ENCODE measurements around the gene SMIM17. TPM values are rescaled to one million over a fixed set of nuclear protein-coding genes. Genes with fewer than 3 reads are reported as not detected.

Gene SMIM17
- total and polyA plus RNA-seq, 2 experiments from 2014 or later = 0.43 TPM; not detected in 1

DNA sequence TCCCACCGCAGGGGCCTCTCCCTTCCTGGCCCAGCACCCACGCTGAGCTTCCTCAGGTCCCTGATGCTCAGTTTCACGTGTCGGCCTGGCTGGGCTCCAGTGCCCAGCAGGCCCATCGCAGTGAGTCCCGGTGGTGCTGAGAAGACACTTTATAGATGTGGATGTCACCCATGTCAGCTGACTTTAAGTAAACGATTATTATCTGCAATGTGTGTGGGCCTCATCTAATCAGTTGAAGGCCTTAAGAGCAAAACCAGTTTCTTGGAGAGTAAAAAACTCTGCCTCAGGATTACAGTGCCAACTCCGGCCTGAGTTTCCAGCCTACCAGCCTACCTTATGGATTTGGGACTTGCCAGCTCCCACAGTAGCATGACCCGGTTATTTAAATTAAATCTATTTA, 17.3 kb upstream of the SMIM17 start:
- no peaks in the 10 kb centered on the region for H3K4me1 ChIP-seq (ENCODE audit: insufficient read depth)
- in situ Hi-C loops (cut with MboI) = loop anchor here (25.0 kb wide), 1 partner anchor 588 kb away; no protein-coding TSS in a partner anchor
- DNase-seq = no peak
- TF ChIP-seq EZH2phosphoT487 (IDR thresholded peaks at IDR 0.05; ENCODE audit: insufficient read depth, low read depth) (no peak), EZH2 (IDR thresholded peaks at IDR 0.05; ENCODE audit: insufficient read depth, poor library complexity, severe bottlenecking) (no peak)
- no peak overlapping the region for H3K9ac ChIP-seq
- H3K4me2 ChIP-seq (ENCODE audit: unreplicated experiment) = no peak overlapping the region
- no peaks in the 10 kb centered on the region for H3K9me3 ChIP-seq (ENCODE audit: low read depth)
- H3K4me3 ChIP-seq = no peak overlapping the region
- H4K20me1 ChIP-seq (ENCODE audit: insufficient read depth) = no peaks in the 10 kb centered on the region
- no peaks in the 10 kb centered on the region for H3K27me3 ChIP-seq (replicated peaks; ENCODE audit: insufficient read depth)
- 92 to 93% methylated on average over 9 of the region's 9 CpGs for WGBS, 2 experiments (ENCODE audit: low coverage in 1 of 2, low lambda C conversion rate in 2 of 2, missing lambda C conversion rate in 2 of 2)
- H3F3A ChIP-seq (ENCODE audit: insufficient read depth) = no peaks in the 10 kb centered on the region
- H2AFZ ChIP-seq = no peak overlapping the region
- H3K9me2 ChIP-seq (ENCODE audit: insufficient read depth) = no peaks in the 10 kb centered on the region
- 0 out of 2 replicates have a peak, but pooled peaks cover 5% of the 10 kb centered on the region for H3K36me3 ChIP-seq (ENCODE audit: low read depth)
- H3K79me2 ChIP-seq (ENCODE audit: insufficient read depth) = no peaks in the 10 kb centered on the region
- no peak overlapping the region for H3K27ac ChIP-seq

DNA sequence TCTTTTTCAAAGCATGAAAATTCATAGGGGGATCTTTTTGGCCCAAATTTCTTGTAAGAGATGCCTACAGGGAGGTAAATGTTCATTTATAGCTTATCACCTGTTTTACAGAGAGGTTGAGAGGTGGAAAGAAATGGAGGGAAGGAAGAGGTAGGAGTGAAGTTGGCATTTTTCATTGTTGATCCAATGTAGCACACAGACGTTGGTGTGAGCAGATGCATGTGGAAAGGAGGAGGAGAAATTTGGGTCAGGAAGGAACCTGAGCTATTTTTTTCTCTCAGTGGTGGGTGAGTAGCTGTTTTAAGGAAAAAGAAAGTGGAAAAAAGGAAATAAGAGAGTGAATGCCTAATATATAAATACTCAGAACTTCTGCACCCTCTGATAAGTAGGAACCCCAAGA, 9.9 kb upstream of the SMIM17 start:
- H2AFZ ChIP-seq = no peak overlapping the region
- H3K27ac ChIP-seq = no peak overlapping the region
- DNase-seq = no peak
- H3K79me2 ChIP-seq (ENCODE audit: insufficient read depth) = no peaks in the 10 kb centered on the region
- no peaks in the 10 kb centered on the region for H4K20me1 ChIP-seq (ENCODE audit: insufficient read depth)
- H3F3A ChIP-seq (ENCODE audit: insufficient read depth) = no peaks in the 10 kb centered on the region; the same call in 1 of the 2 replicates
- no peaks in the 10 kb centered on the region for H3K36me3 ChIP-seq (ENCODE audit: low read depth)
- no peaks in the 10 kb centered on the region for H3K4me1 ChIP-seq (ENCODE audit: insufficient read depth)
- H3K9ac ChIP-seq = no peak overlapping the region
- H3K27me3 ChIP-seq (replicated peaks; ENCODE audit: insufficient read depth) = no peaks in the 10 kb centered on the region
- no peaks in the 10 kb centered on the region for H3K9me3 ChIP-seq (ENCODE audit: low read depth)
- no peak overlapping the region for H3K4me3 ChIP-seq
- in situ Hi-C loops (cut with MboI) = loop anchor here (25.0 kb wide), 1 partner anchor 596 kb away; no protein-coding TSS in a partner anchor
- 0% methylated on average over 1 of the region's 1 CpG for WGBS, 2 experiments (ENCODE audit: low coverage in 1 of 2, low lambda C conversion rate in 2 of 2, missing lambda C conversion rate in 2 of 2)
- no peaks in the 10 kb centered on the region for H3K9me2 ChIP-seq (ENCODE audit: insufficient read depth)
- no peak overlapping the region for H3K4me2 ChIP-seq (ENCODE audit: unreplicated experiment)
- no peak for TF ChIP-seq EZH2phosphoT487 (IDR thresholded peaks at IDR 0.05; ENCODE audit: insufficient read depth, low read depth)

DNA sequence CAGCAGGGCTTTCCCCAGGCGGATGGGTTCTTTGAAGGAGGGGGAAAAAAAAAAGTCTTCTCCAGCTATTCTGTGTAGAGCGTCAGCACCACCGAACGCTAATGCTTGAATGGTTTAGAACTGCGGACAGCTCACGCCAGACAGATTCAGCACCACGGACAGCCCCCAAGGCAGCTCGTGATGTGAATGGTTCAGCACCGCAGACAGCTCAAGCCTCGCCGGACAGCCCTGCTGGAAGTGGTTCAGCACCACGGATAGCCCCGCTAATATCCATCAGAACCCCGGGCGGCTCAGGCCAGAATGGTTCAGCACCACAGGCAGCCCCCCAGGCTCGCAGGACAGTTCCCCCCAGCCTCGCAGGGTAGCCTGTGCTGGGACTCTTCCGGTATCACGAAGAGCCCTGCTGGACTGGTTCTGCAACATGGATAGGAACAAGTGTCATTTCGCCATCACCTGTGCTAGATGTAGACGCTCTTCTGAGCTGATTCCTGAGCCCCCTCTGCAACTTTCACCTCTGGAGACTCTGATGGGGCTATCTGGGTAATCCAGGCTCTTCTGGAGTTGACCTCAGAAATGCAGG, 4.9 kb upstream of the SMIM17 start:
- no peaks in the 10 kb centered on the region for H3K9me3 ChIP-seq (ENCODE audit: low read depth)
- TF ChIP-seq EZH2phosphoT487 (IDR thresholded peaks at IDR 0.05; ENCODE audit: insufficient read depth, low read depth) (no peak), EZH2 (IDR thresholded peaks at IDR 0.05; ENCODE audit: insufficient read depth, poor library complexity, severe bottlenecking) (no peak)
- H3K4me2 ChIP-seq (ENCODE audit: unreplicated experiment) = no peak overlapping the region
- no peaks in the 10 kb centered on the region for H3K36me3 ChIP-seq (ENCODE audit: low read depth)
- H3K27me3 ChIP-seq (replicated peaks; ENCODE audit: insufficient read depth) = no peaks in the 10 kb centered on the region
- no peaks in the 10 kb centered on the region for H3K9me2 ChIP-seq (ENCODE audit: insufficient read depth)
- no peaks in the 10 kb centered on the region for H3K4me1 ChIP-seq (ENCODE audit: insufficient read depth)
- peak; percentile 81 for DNase-seq
- no peaks in the 10 kb centered on the region for H3K79me2 ChIP-seq (ENCODE audit: insufficient read depth)
- no peaks in the 10 kb centered on the region for H4K20me1 ChIP-seq (ENCODE audit: insufficient read depth)
- in situ Hi-C loops (cut with MboI) = loop anchor here (25.0 kb wide), 1 partner anchor 601 kb away; no protein-coding TSS in a partner anchor
- H3K27ac ChIP-seq = no peak overlapping the region
- no peaks in the 10 kb centered on the region; the same call in 1 of the 2 replicates for H3F3A ChIP-seq (ENCODE audit: insufficient read depth)
- no peak overlapping the region for H2AFZ ChIP-seq
- no peak overlapping the region for H3K4me3 ChIP-seq
- no peak overlapping the region for H3K9ac ChIP-seq
- WGBS, 2 experiments (ENCODE audit: low coverage in 1 of 2, low lambda C conversion rate in 2 of 2, missing lambda C conversion rate in 2 of 2) = 18 to 21% methylated on average over 20 of the region's 21 CpGs

DNA sequence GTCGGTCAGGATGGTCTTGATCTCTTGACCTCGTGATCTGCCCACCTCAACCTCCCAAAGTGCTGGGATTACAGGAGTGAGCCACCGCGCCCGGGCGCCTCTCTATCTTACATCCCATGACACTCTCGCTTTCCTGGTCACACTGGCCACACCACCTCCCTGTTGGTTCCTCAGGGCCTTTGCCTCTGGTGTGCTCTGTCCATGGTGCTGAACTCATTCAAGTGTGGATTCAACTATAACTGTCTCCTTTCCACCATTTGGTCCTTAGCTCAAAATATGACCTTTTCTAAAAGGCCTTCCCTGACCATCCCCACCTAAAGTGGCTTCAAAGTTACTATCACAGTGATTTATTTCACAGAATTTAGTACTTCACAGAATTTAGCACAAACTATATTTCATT, 3.7 kb upstream of the SMIM17 start:
- Histone ChIP-seq H3K27ac (no peak overlapping the region), H3K9me2 (ENCODE audit: insufficient read depth) (no peaks in the 10 kb centered on the region), H4K20me1 (ENCODE audit: insufficient read depth) (no peaks in the 10 kb centered on the region), H3F3A (ENCODE audit: insufficient read depth) (no peaks in the 10 kb centered on the region; the same call in 1 of the 2 replicates), H3K4me2 (ENCODE audit: unreplicated experiment) (no peak overlapping the region), H3K9ac (no peak overlapping the region), H3K9me3 (ENCODE audit: low read depth) (no peaks in the 10 kb centered on the region), H3K79me2 (ENCODE audit: insufficient read depth) (no peaks in the 10 kb centered on the region), H3K36me3 (ENCODE audit: low read depth) (no peaks in the 10 kb centered on the region), H3K4me1 (ENCODE audit: insufficient read depth) (no peaks in the 10 kb centered on the region), H3K27me3 (replicated peaks; ENCODE audit: insufficient read depth) (no peaks in the 10 kb centered on the region), H3K4me3 (no peak overlapping the region), H2AFZ (no peak overlapping the region)
- 21 to 22% methylated on average over 7 of the region's 7 CpGs for WGBS, 2 experiments (ENCODE audit: low coverage in 1 of 2, low lambda C conversion rate in 2 of 2, missing lambda C conversion rate in 2 of 2)
- no peak for TF ChIP-seq EZH2 (IDR thresholded peaks at IDR 0.05; ENCODE audit: insufficient read depth, poor library complexity, severe bottlenecking)
- no peak for TF ChIP-seq EZH2phosphoT487 (IDR thresholded peaks at IDR 0.05; ENCODE audit: insufficient read depth, low read depth)
- in situ Hi-C loops (cut with MboI) = loop anchor here (25.0 kb wide), 1 partner anchor 602 kb away; no protein-coding TSS in a partner anchor
- DNase-seq = peak; percentile 24

All from GM23248 (cell line).